HG03045 (cell line): ENCODE measurements around the gene TARBP2.

Experiments
- ATAC-seq: cut with Tn5 transposase; IDR thresholded peaks from one replicate; pipeline ENCODE4 v1.9.1; 2021; ENCODE audit warnings: mild to moderate bottlenecking, moderate library complexity; ENCODE audit not compliant: unreplicated experiment

Gene TARBP2

DNA sequence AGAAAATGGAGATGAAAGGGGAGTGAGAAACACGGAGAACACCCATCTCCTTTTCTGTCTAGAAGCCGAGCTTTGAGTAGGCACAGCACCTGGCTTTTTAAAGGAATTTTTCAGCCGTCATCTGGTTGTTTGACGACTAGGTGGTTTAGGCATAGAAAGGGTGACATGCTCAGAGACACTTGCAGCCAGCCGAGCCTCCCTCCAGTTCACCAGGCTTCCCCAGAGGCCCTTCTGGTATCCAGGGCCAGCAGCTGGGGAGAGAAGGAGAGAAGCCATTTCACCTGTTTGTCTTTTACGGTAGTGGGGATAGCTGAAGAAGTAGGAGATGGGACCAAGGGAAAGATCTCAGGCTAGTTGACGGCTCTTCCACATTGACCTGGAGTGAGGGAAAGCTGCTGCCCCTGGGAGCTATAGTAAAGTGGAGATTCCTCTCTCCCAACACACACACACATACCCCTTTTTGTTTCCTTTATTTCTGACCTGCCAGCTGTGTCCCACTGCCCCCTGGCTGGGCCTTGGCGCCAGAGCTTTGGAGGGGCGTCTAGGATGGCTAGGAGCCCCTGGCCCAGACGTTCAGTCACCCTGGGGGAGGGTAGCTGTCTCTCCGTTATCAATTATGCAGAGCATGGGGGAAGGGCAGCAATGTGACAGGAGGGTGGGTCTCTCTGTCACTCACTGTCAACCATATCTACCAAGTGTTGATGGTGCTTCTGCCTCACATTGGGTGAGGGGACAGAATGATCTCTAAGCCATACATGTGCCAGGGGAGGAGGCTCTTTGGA, 7.3 kb upstream of the TARBP2 start:
- ATAC-seq: no peak

GRCh38 chr12:53495903-53496751, 5.0 kb upstream of the TARBP2 start:
- no peak for ATAC-seq

- no peak for ATAC-seq
Observed at GRCh38 chr12:53496752-53497032, 4.4 kb upstream of the TARBP2 start.

DNA sequence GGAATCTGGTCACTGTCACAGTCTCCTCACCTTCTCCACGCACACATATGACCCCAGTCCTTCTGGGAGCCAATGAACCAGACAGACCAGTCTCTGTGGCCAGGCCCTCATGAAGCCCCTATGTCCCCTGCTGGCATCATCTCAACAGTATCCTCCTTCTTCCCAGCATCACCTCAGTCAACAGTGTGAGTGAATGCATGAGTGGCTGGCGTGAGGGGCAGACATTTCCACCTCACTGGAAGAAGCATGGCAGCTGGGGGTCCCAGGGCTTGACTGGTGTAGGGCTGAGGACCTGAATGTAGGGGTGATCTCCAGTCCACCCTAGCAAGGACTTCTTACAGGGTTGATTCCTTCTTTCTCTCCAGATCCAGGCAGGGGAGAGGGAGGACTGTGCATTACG, 3.6 kb upstream of the TARBP2 start:
- no peak for ATAC-seq

GRCh38 chr12:53498235-53498630, 2.9 kb upstream of the TARBP2 start:
- ATAC-seq: no peak

GRCh38 chr12:53499266-53500141, 1.6 kb upstream of the TARBP2 start, which contains the start of gene MAP3K12:
MAP3K12 (minus strand) TSS chr12:53499458; CDS start chr12:53487391, 12,067 bp downstream.
- no peak for ATAC-seq

DNA sequence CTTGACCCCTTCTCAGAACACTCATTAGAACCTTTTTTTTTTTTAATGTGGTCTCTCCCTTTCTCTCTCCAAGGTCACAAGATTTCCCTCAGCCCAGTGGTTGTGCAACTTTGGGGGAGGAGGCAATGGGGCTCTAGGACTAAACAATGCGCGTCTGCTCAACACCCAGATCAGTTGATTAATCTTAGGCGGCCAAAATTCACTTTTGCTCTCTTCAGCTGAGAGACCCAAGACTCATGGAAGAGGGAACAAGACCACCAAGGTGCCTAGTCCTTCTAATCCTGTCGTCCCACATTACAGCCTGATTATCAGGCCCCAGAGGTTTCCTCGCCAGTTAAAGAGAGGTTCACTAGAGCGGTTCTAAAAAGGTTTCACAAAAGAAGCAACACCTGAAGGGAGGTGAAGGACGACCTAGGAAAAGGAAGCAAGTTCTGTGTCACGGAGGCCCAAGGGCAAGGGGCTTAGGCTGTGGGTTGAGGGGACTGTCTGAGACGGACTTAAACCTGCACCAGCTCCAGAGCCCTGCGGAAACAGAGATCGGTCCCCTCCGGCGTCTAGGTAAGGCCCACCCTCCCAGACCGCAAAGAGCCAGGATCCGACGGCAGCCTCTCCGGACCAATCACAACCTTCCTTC, 824 bp upstream of the TARBP2 start:
- no peak for ATAC-seq

- ATAC-seq: no peak
Observed at GRCh38 chr12:53501615-53502181, 615 bp downstream of the TARBP2 start.

DNA sequence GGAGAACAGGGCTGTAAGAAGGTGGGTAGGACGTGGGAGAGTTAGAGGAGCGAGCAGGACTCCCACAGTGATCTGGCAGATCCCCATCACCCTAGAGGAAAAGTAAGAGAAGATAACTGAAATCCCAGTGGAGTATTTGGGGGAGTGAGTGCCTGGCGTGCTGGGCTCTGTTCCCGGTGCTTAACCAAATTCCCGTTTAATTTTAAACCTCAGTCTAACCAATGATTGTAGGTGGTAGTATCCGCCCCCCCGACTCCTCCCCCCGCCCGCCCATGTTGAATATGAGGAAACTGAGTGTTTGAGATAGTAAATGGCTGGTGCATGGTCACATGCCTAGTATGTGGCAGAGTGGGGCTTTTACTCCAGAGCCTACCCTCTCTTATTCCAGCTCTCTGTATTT, 1.2 kb downstream of the TARBP2 start:
- ATAC-seq: no peak

- no peak for ATAC-seq
Observed at GRCh38 chr12:53502983-53503728, 2.1 kb downstream of the TARBP2 start.

DNA sequence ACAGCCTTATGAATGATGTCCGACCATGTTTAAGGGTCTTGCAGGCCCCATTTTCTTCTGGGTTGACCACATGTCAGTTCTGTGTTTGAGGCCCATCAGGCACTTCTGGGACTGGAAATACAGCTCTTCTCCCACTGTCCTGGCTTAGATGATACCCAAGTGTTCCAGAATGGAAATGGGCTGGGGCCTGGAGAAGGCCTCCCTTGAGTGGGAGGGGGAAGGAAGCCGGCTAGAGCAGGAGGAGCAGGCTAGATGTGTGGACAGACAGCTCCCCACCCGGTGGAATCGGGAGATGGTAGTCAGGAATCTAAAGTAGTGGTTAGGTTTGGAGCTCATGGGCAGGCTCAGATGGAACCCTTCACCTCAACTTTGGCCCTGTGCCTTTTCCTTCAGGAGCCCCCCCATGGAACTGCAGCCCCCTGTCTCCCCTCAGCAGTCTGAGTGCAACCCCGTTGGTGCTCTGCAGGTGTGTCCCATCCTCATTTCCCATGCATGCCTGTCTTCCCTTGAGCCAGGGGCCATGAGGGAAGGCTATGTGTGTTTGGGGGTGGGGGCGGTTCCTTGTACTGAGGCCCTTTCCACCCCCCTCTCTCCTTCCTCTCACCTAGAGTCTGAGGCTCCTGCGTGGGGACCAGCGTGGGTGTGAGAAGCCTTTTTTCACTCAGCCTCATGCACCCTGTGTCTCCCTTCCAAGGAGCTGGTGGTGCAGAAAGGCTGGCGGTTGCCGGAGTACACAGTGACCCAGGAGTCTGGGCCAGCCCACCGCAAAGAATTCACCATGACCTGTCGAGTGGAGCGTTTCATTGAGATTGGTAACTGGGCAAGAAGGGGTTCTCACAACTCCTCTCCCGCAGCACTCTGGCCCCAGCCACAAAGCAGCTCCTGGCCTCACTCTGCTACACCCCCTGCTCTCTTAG, 3.2 kb downstream of the TARBP2 start:
- no peak for ATAC-seq

DNA sequence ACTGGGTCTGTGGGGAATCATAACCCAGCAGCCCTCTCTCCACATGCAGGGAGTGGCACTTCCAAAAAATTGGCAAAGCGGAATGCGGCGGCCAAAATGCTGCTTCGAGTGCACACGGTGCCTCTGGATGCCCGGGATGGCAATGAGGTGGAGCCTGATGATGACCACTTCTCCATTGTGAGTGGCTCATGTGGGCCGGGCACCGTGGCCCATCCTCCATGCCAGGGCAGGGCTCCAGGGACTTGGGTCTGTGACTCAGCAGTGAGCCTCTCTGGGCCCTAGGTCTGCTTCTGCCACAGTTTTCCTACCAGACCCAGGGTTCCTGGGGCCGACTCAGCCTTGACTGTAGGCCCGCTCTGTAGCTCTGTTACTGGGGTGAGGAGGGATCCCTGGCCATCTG, 4.0 kb downstream of the TARBP2 start:
- no peak for ATAC-seq

GRCh38 chr12:53505555-53506449, 4.7 kb downstream of the TARBP2 start:
- no peak for ATAC-seq

DNA sequence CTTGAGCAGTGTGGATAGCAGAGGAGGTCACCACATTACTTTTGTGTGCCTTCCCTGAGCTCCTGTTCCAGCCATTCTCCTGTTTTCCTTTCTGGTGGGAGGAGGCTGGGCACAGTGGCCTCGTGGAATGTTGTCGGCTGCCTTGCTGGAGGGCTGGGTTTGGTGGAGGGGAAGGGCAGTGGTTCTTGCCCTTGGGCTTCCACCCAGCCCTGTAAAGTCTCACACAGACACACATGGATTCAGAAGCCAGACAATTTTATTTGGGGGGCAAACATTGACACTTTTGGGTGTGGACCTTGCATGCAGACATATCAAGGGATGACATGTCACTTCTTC, 5.3 kb downstream of the TARBP2 start:
- no peak for ATAC-seq

DNA sequence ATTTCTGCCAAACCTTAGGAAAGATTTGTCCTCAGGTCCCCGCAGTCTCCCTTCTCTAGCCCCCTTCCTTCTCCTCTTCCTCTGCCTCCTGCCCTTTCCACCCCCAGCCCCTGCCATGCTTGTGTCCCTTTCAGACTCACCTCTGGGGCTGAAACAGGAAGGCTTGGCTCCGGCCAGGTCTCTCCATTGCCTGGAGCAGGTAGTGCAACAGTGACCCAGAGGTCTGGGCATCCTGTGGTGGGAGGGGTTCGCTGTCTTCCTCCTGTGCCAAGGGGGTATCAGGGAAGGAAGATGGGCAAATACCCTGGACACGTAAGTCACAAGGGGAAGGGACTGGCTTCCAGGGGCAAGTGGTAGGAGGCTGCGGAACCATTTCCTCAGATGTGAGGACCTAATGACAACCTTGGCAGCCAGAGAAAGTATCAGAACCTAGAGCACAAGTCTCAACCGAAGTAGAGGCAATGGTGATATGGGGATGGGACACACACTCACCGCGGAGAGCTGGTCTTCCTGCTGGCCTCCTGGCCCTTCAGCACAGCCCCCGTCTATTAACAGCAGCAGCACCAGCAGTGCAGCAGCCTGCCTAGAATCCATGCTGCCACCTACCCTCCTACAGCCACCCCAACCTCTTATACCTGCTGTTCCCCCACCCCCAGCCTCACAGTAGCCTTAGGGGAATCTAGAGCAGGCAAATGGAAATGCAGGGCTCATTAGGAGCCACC, 6.0 kb downstream of the TARBP2 start, which contains the start of gene NPFF:
NPFF (minus strand) TSS at position 604 of the 722 bp plus-strand sequence; CDS start at position 594, 10 bp downstream.
- no peak for ATAC-seq

- no peak for ATAC-seq
Observed at GRCh38 chr12:53507603-53507885, 6.5 kb downstream of the TARBP2 start.

GRCh38 chr12:53508534-53509170, 7.6 kb downstream of the TARBP2 start:
- ATAC-seq: peak; percentile 82
